NCI-H1092 treated with DMSO at 0.1 percent for 48 hours (cell line): ENCODE measurements around the gene APOBEC3H.

Experiments used
- DNase-seq: peaks from one replicate; lab custom pipeline; 2025; lab: John Stamatoyannopoulos, UW

APOBEC3H gene

DNA sequence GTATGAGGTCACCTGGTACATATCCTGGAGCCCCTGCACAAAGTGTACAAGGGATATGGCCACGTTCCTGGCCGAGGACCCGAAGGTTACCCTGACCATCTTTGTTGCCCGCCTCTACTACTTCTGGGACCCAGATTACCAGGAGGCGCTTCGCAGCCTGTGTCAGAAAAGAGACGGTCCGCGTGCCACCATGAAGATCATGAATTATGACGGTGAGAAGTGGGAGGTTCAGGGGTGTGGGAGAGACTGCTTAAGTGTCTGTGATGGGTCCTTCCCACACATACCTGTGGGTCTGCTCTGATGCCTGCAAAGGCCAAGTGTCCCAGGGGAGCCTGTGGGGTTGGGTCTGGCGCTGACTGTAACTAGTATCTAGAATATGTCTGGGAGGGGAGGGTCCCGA lies 16.0 kb upstream of the APOBEC3H start:
- no peak for DNase-seq

DNA sequence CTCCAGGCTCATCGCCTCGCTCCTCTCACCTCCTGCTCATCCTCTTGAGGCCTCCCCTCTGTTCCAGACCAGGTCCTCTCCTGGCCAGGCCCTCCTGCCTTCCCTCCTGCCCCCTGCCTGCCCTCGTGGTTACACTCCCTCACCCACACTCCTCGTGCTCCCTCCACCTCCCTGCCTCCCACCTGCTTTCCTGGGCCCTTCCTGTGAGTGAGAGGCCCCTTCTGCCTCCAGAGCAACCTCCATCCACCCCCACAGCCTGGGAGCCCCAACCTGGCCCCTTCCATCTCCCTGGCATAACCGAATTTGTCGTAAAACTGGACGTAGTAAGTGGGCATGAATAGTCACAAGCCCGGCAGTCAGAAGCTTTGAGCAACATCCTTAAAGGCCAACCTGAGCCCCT lies 15.4 kb upstream of the APOBEC3H start:
- DNase-seq: no peak

DNA sequence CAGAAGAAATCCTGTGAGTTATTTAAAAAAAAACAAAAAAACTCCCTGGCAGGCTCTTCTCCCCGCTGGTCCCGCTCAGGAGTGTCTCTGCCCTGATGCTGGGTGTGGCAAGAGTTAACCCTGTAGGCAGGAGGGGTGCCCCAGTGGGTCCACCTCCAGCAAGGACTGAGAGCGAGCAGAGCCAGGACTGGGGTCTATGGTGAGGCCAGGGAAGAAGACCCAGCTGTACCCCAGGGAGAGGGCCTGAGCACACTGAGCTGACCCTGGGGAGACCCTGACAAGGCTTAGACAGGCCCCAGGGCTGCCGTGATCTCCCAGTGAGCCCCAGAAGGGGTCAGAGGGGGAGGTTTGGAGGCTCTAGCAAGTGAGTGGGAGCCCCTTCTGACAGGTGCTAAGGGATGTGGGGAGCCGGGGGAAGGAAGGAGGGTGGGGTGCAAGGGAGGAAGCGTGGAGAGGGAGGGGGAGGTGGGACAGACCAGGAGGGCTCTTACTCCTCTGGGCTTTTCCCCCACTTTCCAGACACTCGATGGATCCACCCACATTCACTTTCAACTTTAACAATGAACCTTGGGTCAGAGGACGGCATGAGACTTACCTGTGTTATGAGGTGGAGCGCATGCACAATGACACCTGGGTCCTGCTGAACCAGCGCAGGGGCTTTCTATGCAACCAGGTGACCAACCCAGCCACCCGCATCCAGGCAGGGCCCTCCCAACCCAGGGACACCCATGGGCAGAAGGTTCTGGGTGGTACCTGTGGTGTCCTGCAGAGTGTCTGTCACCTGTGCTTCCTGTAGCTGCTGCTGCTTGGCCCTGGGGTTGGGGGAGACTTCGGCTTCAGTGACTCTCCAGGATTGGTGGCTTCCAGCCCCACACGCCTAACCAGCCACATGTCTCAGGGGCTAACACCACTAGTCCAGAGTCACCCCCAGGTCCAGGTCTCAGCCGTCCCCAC lies 13.6 kb upstream of the APOBEC3H start:
- DNase-seq: no peak

DNA sequence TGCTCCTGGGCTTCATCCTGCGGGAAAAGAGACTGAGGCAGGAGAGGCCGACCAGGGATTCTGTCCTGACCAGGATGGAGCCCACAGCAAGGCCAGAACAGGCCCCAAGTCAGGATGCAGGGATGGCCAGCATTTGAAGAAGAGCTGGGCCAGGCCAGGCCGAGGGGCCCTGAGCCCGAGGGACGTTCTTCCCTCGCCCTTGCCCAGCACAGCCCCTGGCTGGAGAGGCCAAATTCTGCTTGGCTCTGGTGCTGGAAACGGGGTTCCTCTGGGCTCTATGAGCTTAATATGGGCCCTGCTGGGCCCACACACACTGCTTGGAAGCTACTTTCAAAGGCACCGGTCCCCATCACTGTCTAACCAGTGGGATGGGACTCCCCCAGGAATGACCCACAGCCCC lies 12.4 kb upstream of the APOBEC3H start:
- DNase-seq: no peak

DNA sequence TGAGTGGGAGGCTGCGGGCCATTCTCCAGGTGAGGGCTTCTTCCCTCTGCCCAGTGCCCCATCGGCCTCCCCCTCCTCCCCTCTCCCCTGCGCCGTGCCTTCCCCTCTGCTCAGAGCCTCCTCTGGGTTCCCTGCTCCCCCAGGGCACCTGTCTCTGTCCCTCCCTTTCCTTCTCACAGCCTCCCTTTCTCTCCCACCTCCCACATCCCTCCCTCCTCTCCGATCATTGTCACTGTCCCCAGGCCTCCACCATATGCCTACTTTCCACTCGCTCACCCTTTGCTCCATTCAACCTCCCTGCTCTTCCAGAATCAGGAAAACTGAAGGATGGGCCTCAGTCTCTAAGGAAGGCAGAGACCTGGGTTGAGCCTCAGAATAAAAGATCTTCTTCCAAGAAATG lies 9.9 kb upstream of the APOBEC3H start:
- DNase-seq: no peak

DNA sequence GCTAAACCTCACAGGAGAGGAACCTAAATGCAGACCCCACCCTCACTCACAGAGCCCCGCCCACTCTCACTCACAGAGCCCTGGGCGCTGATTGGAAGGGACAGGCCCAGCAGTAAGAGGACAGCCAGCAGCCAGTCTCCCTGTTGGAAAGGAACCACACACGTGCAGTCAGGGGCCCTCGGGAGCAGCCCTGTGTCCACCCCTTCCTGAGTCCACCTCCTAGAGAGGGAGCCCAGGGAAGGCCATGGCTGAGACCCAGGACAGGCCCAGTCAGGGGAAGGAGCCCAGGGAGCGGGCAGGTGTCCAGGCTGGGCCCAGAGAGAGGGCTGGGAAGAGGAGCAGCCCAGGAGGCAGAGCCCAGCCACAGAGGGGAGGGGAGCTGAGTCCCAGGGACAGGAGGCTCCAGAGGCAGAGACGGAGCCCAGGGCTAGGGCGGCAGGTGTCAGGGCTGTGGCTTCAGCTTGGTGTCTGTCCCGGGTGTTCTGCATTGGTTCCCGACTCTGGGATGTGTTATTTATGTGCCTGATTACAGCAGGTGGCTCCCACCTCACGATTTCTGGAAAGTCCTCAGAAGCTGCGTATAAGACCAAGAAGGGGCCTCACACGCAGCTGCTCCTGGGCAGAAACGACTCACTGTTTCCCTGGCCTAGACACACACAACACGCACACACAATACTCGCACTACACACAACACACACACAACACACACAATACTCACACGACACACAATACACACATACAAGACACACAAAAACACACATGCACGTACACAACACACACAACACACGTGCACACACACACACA lies 9.0 kb upstream of the APOBEC3H start:
- DNase-seq: no peak

DNA sequence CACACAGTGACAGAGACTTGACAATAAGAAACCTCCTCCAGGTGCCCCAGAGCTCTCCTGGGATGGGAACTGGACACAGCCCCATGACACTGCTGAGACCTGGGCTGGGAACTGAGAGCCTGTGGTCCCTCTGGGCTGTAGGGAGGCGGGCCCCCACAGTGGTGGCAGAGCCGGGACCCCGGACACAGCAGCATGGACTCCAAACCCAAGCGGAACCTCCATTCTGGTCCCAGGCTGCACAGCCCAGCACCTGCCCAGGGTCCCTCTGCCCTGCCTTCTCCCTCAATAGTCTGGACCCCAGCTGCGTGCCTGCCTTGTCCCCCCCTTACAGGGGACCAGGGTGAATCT lies 8.4 kb upstream of the APOBEC3H start:
- DNase-seq: no peak

DNA sequence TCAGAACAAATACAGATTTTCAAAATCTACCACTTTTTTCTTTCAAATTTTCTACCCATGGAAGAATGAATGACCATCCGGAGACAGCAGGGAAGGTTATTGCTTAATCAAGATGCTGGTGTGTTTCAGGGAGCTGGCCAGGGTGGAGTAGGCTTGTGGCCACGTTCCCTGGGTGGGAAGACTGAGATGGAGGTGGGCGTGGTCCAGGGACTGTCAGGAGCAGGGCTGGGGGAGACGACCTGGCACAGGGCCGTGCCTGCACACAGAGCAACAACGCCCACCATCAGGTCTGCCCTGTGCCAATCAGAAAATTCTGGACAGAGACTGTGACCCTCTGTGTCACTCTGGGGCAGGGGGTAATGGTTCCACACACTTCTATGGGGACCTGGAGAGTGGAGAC lies 7.1 kb upstream of the APOBEC3H start:
- no peak for DNase-seq

DNA sequence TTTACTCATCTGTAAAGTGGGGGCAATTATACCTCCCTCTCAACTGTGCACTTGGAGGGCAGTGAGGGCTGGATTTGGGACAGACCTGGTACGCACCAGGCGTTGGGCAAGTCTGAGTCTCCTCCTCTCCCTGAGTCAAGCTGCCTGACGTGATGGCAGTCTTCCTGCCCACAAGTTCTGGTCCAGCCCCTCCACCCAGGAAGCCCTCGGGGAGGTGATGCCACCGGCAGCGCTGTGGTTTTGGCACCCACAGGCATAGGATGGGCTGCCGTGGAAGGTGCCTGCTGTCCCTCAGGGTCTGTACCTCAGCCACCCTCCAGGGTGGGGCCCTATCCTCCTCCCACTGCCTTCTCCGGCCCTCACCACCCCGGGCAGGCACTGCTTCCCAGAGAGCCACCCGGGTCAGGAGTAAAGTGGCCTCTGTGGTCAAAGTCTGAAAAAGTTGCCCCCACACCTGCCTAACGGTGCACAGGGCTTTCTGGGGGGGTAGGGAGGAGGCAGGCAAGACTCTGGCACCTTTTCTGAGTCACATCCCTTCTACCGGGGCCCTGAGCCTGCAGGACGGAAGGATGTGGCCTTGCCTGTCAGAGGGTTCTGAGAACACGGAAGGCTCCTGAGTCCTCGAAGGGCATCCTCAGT lies 6.5 kb upstream of the APOBEC3H start:
- no peak for DNase-seq

DNA sequence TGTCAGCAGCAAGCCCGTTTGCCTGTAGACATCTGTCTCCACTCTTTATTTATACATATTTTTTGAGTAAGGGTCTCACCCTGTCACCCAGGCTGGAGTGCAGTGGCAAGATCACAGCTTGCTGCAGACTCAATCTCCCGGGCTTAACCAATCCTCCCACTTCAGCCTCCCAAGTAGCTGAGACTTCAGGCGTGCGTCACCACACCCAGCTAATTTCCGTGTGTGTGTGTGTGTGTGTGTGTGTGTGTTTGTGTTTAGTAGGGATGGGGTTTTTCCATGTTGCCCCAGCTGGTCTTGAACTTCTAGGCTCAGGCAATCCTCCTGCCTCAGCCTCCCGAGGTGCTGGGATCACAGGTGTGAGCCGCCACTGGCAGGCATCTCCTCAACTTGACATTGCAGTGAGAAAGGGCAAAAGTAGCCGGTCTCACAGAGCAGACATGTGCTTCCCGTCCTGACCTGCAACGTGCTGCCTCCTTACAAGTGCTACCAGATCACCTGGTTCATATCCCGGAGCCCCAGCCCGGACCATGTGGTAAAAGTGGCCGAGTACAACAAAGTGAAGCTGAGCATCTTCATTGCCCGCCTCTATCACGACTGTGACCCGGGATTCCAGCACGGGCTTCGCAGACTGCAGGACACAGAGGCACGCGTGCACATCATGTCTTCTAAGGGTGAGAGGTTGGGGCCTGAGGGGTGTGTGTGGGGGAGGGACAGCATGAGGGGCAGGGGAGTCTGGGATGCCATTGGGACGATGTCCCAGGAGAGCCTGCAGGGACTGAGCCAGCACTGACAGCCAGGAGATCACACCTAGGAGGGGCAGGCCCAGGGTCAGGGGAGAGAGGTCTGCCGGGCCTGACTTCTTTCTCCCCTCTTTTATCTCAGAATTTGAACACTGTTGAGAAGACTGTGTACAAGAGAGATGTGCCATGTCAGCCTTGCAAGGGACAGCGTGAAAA lies 5.6 kb upstream of the APOBEC3H start:
- no peak for DNase-seq

DNA sequence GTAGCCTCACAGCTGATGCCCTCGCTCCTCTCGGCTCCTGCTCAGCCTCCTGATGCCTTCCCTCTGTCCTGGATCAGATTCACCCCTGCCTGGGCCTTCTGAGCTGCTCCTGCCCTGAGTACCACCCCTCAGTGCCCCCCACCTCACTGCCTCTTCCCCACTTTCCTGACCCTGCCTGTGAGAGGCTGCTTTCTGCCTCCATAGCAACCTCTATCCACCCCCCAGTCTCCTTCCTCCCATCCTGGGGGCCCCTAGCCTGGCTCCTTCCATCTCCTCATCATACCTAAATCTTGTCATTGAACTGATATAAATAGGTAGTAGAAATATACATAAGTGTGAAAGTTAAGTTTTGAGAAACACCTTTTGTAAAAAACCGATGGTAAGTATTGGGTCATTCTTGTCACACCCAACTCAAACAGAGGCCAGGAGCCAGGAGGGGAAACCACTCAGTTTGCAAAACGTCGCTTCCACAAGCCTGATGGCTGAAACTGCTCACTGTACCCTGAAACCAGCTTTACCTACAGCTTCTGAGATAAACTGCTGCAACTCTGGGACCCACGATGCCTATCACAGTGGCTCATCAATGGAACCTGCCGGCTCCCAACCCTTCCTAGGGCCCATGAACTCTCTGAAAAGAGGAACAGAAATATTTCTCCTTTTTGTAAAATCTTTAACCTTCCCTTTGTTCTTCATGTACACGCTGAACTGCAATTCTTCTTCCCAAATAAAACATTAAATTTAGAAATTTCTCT lies 4.8 kb upstream of the APOBEC3H start:
- no peak for DNase-seq

DNA sequence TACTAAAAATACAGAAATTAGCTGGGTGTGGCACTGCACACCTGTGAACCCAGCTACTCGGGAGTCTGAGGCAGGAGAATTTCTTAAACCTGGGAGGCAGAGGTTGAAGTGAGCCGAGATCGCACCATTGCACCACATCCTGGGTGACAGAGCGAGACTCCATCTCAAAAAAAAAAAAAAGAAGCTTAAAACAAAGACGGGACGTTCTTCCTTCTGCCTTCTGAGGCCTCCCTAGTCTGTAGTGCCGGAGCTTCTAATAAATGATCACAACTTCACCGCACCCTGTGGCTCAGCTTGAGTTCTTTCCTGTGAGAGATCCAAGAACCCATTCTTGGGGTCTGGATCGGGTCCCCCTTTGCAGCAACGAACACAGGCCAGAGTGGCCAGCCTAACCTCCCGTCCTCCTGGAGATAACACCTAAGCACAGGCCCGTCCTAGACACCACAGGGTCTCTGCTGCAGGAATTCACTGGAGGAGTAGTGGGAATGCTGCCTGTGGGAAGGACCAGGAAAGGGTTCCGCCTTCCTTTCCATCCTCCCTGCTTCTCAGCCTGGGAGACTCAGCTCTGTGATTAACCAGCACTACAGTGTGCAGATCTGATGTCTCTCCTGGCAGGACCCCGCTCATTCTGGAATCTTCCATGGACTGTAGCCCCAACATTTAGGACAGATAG lies 2.2 kb upstream of the APOBEC3H start:
- no peak for DNase-seq

DNA sequence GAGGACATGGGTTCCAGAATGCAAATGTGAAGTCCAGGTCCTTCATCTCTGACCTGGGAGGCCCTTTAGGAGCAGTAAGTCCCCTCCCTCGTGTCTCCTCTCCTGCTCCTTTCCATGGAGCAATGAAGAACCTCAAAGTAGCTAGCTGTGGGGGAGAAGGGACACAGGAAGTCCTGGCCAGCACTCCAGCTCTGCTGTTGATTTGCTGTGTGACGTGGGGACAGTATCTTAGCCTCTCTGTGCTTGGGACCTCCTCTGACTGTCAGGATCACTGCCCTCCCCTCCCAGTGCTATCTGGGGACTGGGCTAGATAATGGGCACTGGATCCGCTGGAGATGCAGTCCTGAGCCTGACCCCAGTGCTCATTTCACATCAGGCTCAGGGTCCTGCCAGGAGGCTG lies 1.1 kb upstream of the APOBEC3H start:
- DNase-seq: no peak

DNA sequence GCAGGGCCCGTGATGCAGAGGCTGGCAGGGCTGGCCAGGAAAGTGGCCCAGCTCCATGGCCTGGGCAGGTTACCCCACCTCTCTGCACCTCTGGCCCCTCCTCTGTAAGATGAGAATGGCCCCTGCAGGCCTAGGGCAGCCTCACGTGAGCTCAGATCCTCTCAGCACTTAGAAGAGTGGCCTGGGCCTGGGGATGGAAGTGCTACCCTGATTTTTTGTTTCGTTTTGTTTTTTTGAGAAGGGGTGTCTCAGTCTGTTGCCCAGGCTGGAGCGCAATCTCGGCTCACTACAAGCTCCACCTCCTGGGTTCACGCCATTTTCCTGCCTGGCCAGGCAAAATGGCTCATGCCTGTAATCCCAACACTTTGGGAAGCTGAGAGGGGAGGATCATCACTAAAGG lies 982 bp downstream of the APOBEC3H start:
- DNase-seq: no peak

DNA sequence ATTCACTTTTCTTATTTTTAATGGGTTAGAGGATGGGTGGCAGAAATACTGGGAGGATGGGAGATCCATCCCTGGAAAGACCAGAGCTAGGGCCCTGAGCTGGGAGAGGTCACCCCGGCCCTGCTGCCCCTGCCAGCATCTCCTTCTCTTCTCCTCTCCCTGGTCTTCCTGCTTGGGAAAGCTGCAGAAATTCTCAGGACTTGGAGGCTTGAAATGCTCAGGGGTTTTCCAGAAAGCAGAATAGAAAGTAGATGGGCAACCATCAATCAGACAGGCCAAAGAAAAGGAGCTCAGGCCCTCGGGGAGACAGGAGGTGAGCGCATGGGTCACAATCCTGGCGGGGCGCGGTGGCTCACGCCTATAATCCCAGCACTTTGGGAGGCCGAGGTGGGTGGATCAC lies 1.5 kb downstream of the APOBEC3H start:
- no peak for DNase-seq

DNA sequence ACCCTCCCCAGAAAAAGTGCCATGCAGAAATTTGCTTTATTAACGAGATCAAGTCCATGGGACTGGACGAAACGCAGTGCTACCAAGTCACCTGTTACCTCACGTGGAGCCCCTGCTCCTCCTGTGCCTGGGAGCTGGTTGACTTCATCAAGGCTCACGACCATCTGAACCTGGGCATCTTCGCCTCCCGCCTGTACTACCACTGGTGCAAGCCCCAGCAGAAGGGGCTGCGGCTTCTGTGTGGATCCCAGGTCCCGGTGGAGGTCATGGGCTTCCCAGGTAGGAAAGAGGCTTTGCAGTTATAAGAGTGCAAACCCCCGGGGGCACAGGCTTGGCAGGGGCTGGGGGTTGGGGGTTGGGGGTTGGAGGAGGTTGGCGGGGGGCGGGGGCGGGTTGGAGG lies 4.2 kb downstream of the APOBEC3H start:
- DNase-seq: no peak

DNA sequence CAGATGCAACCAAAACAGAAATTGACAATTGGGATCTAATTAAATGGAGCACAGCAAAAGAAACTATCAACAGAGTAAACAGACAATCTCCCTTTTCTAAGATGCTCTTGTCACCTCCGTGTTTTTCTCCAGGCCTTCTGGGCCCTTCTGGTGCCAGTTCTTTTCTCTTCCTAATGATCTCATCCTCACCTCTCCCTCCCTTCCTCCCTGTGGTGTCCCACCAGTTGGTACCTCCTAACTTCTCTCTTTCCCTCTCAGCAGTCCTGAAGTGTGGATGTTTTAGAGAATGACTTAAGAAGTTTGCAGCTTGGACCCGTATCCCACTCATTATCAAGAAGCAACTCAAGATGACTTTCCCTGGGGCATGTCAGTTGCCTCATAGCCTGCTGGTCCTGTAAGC lies 6.4 kb downstream of the APOBEC3H start:
- DNase-seq: no peak

DNA sequence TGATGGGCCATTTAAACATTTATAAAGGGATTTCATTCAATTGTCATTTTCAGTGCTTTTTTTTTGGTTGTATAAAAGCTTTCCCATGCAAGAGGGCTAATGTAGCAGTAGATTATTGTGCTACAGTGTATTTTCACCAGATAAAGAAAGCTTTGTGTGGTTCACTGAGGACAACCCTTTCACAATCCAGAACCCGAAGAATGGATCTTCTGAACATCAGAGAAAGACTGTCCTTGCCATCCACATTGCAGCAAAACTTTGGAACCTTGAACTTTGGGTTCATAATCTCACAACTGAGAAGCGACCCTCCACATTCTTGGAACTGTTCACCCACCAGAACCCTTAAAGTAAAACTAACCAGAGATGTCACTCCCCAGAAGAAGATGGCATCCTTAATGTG lies 9.3 kb downstream of the APOBEC3H start:
- DNase-seq: no peak

DNA sequence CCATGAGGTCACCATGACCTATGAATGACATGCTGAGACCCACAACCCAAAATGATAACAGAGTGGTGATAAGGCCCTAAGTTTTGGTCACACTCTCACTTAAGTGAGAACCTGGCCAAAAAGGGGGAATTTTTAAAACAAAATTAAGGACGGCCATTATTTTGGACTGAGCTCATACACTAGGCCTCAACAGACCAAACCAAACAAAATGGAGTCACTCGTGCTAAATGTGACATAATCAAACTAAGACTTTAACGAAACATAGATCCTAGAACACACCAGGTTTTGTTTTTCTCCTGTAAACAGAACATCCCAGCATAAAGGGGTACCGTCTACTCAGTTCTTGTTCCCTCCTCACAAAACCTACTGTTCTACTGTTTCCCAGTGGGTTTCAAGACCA lies 11.4 kb downstream of the APOBEC3H start:
- no peak for DNase-seq

DNA sequence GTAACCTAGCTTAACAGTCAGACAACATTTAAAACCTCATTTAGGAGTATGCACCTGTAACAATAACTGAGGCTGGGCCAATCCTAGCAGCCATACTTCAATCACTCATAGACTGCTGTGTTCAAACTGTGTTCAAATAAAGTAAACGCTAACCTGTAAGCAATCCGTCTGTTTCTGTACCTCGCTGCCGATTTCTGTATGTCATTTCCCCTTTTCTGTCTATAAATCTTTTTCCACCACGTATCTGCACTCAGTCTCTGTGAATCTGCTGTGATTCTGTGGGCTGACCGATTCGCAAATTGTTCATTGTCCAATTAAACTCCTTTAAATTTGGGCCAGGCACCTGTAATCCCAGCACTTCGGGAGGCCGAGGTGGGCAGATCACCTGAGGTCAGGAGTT lies 12.3 kb downstream of the APOBEC3H start:
- DNase-seq: no peak
